HepG2 (cell line): ENCODE measurements around the gene DST. TPM values are rescaled to one million over a fixed set of nuclear protein-coding genes. Genes with fewer than 3 reads are reported as not detected.

Experiments used
- ATAC-seq: fragments of 200-7000 bp; cut with Tn5 transposase; 3 replicates; pipeline ENCODE4 v1.9.1; 2020; ENCODE audit warnings: mild to moderate bottlenecking, moderate library complexity
- BruUV-seq: library from RNA; stranded (reverse); fragments of 400-500 nt; replicated peaks from 2 replicates; lab custom pipeline; 2021; lab: Mats Ljungman, UMichigan
- CTCF ChIA-PET: fragments of 300-600 bp; formaldehyde crosslinking; extraction: SDS; loops from one replicate; lab custom pipeline; 2021; ENCODE audit warnings: low total read pairs, inconsistent platforms, low intra/inter-chr PET ratio; lab: Yijun Ruan, JAX
- POLR2A ChIA-PET: fragments of 350-600 bp; sonication (Branson Sonifier 250); formaldehyde crosslinking; loops from one replicate; lab custom pipeline; 2020; ENCODE audit warnings: antibody characterized with exemption, inconsistent platforms; lab: Yijun Ruan, JAX
- DNase-seq: peaks from one replicate; pipeline ENCODE4 v3.0.0-alpha.2; 2015; ENCODE audit warnings: low spot score
- FAIRE-seq: peaks from 3 replicates; lab custom pipeline; 2011; peaks lifted over from hg19 to GRCh38; lab: Jason Lieb, UNC
- H2AFZ ChIP-seq: one replicate; pipeline ENCODE4 v1.6.1; 2011; ENCODE audit warnings: low read length, inconsistent platforms
- H3K27ac ChIP-seq: fragments of 300-600 bp; 3 replicates; pipeline ENCODE4 v1.8.0; 2011; ENCODE audit warnings: mixed run types, mild to moderate bottlenecking, mixed read lengths, low read length, inconsistent platforms; ENCODE audit not compliant: insufficient read depth; ENCODE audit errors: extremely low read length
- H3K27me3 ChIP-seq, 2 experiments: fragments of 200-600 bp in 1 of 2; 2 replicates in 1 of 2; 3 replicates in 1 of 2; pipeline versions ENCODE4 v1.6.0 to v1.8.0; 2011; ENCODE audit warnings: low read length in 2 of 2, mild to moderate bottlenecking in 2 of 2, moderate library complexity in 2 of 2, inconsistent platforms in 1 of 2; ENCODE audit not compliant: insufficient read depth in 2 of 2, control insufficient read depth in 1 of 2
- H3K36me3 ChIP-seq, 2 experiments: fragments of 200-600 bp in 1 of 2; replicated peaks in 1 of 2; 2 replicates in 1 of 2; 3 replicates in 1 of 2; pipeline versions ENCODE4 v1.5.1 to v1.8.0; 2011; ENCODE audit warnings: low read length in 2 of 2, inconsistent platforms in 1 of 2; ENCODE audit not compliant: insufficient read depth in 2 of 2, control insufficient read depth in 1 of 2
- H3K4me1 ChIP-seq: 2 replicates; pipeline ENCODE4 v1.5.1; 2012; ENCODE audit warnings: low read length, inconsistent platforms; ENCODE audit not compliant: insufficient read depth
- H3K4me2 ChIP-seq: 2 replicates; pipeline ENCODE4 v1.6.0; 2011; ENCODE audit warnings: low read depth, low read length, inconsistent platforms
- H3K4me3 ChIP-seq, 3 experiments: fragments of 200-600 bp in 1 of 3; sonication (generic), shearing (Covaris generic) in 1 of 3; replicated peaks in 1 of 3; 2 replicates each; pipeline ENCODE4 v1.5.1; 2011 to 2016; ENCODE audit warnings: low read length in 3 of 3, inconsistent platforms in 2 of 3, low read depth in 2 of 3, mild to moderate bottlenecking in 2 of 3, control low read depth in 1 of 3, mixed read lengths in 1 of 3; ENCODE audit not compliant: insufficient read depth in 1 of 3
- H3K79me2 ChIP-seq: one replicate; pipeline ENCODE4 v1.6.1; 2011; ENCODE audit warnings: low read length, inconsistent platforms; ENCODE audit not compliant: insufficient read depth
- H3K9ac ChIP-seq: 2 replicates; pipeline ENCODE4 v1.6.0; 2011; ENCODE audit warnings: mild to moderate bottlenecking, low read depth, low read length, inconsistent platforms; ENCODE audit not compliant: insufficient read depth
- H3K9me3 ChIP-seq: 2 replicates; pipeline ENCODE4 v1.5.1; 2012; ENCODE audit warnings: mild to moderate bottlenecking, low read length
- H4K20me1 ChIP-seq: 2 replicates; pipeline ENCODE4 v1.6.0; 2011; ENCODE audit warnings: inconsistent platforms, mild to moderate bottlenecking, low read length, moderate library complexity; ENCODE audit not compliant: insufficient read depth
- CENPX ChIP-seq: sonication (generic); formaldehyde crosslinking; IDR thresholded peaks from 2 replicates; pipeline ENCODE4 v1.9.0; 2021; ENCODE audit warnings: mild to moderate bottlenecking, missing genetic modification reagents, moderate library complexity
- EEA1 ChIP-seq: sonication (generic); formaldehyde crosslinking; IDR thresholded peaks from 2 replicates; pipeline ENCODE4 v1.5.1; 2020; ENCODE audit warnings: mild to moderate bottlenecking, missing genetic modification reagents, borderline replicate concordance
- FOXM1 ChIP-seq: sonication (generic); formaldehyde crosslinking; IDR thresholded peaks from 2 replicates; pipeline ENCODE4 v1.5.0; 2020; ENCODE audit warnings: missing genetic modification reagents
- KDM5A ChIP-seq: fragments of 200-600 bp; sonication (generic); IDR thresholded peaks from 2 replicates; pipeline ENCODE4 v1.7.0; 2018; ENCODE audit warnings: antibody characterized with exemption, mild to moderate bottlenecking, low read length, borderline replicate concordance
- KMT2A ChIP-seq: sonication (generic); formaldehyde crosslinking; IDR thresholded peaks from 2 replicates; pipeline ENCODE4 v1.4.0; 2020; ENCODE audit warnings: missing genetic modification reagents
- MEIS2 ChIP-seq: sonication (generic); formaldehyde crosslinking; IDR thresholded peaks from 2 replicates; pipeline ENCODE4 v1.9.0; 2021; ENCODE audit warnings: mild to moderate bottlenecking, missing genetic modification reagents
- NKX3-1 ChIP-seq: sonication (generic); formaldehyde crosslinking; IDR thresholded peaks from 2 replicates; pipeline ENCODE4 v1.5.0; 2020; ENCODE audit warnings: missing genetic modification reagents
- STAG1 ChIP-seq: sonication (generic); formaldehyde crosslinking; IDR thresholded peaks from 2 replicates; pipeline ENCODE4 v1.4.0; 2020; ENCODE audit warnings: missing genetic modification reagents
- TBL1XR1 ChIP-seq: fragments of 150-350 bp; IDR thresholded peaks from 2 replicates; pipeline ENCODE4 v1.6.1; 2014; ENCODE audit warnings: borderline replicate concordance, low read length; ENCODE audit not compliant: partially characterized antibody
- ZBTB14 ChIP-seq: sonication (generic); formaldehyde crosslinking; IDR thresholded peaks from 2 replicates; pipeline ENCODE4 v1.4.0; 2020; ENCODE audit warnings: missing genetic modification reagents
- ZBTB3 ChIP-seq: sonication (generic); formaldehyde crosslinking; IDR thresholded peaks from 2 replicates; pipeline ENCODE4 v1.4.0; 2020; ENCODE audit warnings: low read depth, mild to moderate bottlenecking, moderate library complexity, missing genetic modification reagents, borderline replicate concordance
- ZEB1 ChIP-seq: IDR thresholded peaks from 2 replicates; pipeline ENCODE4 v1.6.1; 2012; ENCODE audit warnings: mild to moderate bottlenecking, low read depth, inconsistent platforms; ENCODE audit not compliant: insufficient replicate concordance
- ZKSCAN8 ChIP-seq: IDR thresholded peaks from 2 replicates; pipeline ENCODE4 v1.6.1; 2016; ENCODE audit warnings: borderline replicate concordance, missing genetic modification reagents, missing compliant biosample characterization
- ZMAT3 ChIP-seq: sonication (generic); formaldehyde crosslinking; conservative IDR thresholded peaks from 2 replicates; pipeline ENCODE4 v1.7.0; 2021; ENCODE audit warnings: missing genetic modification reagents
- ZNF282 ChIP-seq: fragments of 450-650 bp; IDR thresholded peaks from 2 replicates; pipeline ENCODE4 v1.6.1; 2018; ENCODE audit not compliant: partially characterized antibody
- ZNF354B ChIP-seq: sonication (generic); formaldehyde crosslinking; IDR thresholded peaks from 2 replicates; pipeline ENCODE4 v1.8.0; 2022; ENCODE audit warnings: mild to moderate bottlenecking, missing genetic modification reagents
- in situ Hi-C: cut with HindIII; loops from 2 replicates; pipeline ENCODE4 v1.10.0; 2017; ENCODE audit warnings: low pct_unique_long_range_greater_than_20kb; ENCODE audit not compliant: extremely low pct_ligation_motif_present
- intact Hi-C: fragments of 100-400 bp; cut with micrococcal nuclease; formaldehyde crosslinking; loops from one replicate; pipeline ENCODE4 v1.10.0; 2022; ENCODE audit not compliant: unreplicated experiment
- polyA plus RNA-seq, 8 experiments: library from polyadenylated mRNA; depleted of rRNA in 3 of 8; stranded (reverse) in 7 of 8; unstranded in 1 of 8; fragments of >200 nt; fragmentation: Illumina TruSeq in 4 of 8; extraction: Trizol in 4 of 8; gene quantifications; 2 replicates each; pipeline versions ENCODE4 v1.2.1 to v1.2.3, GENCODE V29; 2011 to 2016; ENCODE audit warnings: low read depth in 4 of 8, missing spikeins in 1 of 8, mixed read lengths in 1 of 8; ENCODE audit not compliant: insufficient read depth in 1 of 8
- total RNA-seq, 5 experiments: library from RNA; depleted of rRNA; stranded (reverse); fragments of >200 nt; fragmentation: Illumina TruSeq; extraction: Trizol; gene quantifications; 2 replicates each; pipeline ENCODE4 v1.2.3, GENCODE V29; 2016; ENCODE audit warnings: low read depth in 1 of 5
- TF ChIP-seq, protein P1 (sequence below): sonication (generic); formaldehyde crosslinking; conservative IDR thresholded peaks from 2 replicates; pipeline ENCODE4 v1.5.0; 2020; ENCODE audit warnings: missing genetic modification reagents

The DST gene
- total and polyA plus RNA-seq, 2 of the 13 experiments (the other 11 are each of a cell fraction or from before 2014, with no cell fraction given): 64.4 to 89.0 TPM

- DNase-seq (no peak), ATAC-seq (no peak), FAIRE-seq (no peak)
- H3K9ac ChIP-seq: no peak overlapping the region
- H3K36me3 ChIP-seq: peaks cover 15 to 59% of the 10 kb centered on the region in 2 experiments
- no peaks in the 10 kb centered on the region for H3K9me3 ChIP-seq
- no peak overlapping the region for H3K27ac ChIP-seq
- no peaks in the 10 kb centered on the region for H4K20me1 ChIP-seq
- H3K27me3 ChIP-seq: no peaks in the 10 kb centered on the region
- in situ Hi-C loops: no loop called here
- no peak overlapping the region for H3K4me2 ChIP-seq
- no peak overlapping the region for H2AFZ ChIP-seq
- 0 out of 2 replicates have a peak, but pooled peaks cover under 1% of the 10 kb centered on the region for H3K4me1 ChIP-seq
- H3K4me3 ChIP-seq: no peak overlapping the region
- no TSS peak for BruUV-seq
- TF ChIP-seq ZBTB3 (no peak), FOXM1 (no peak), ZMAT3 (CRISPR knock-in tag) (no peak), NKX3-1 (no peak), KDM5A (no peak), STAG1 (CRISPR knock-in tag) (no peak), EEA1 (no peak), TBL1XR1 (no peak), ZEB1 (no peak), CENPX (no peak), KMT2A (CRISPR knock-in tag) (no peak), ZKSCAN8 (CRISPR knock-in tag) (no peak), ZBTB14 (CRISPR knock-in tag) (no peak), MEIS2 (CRISPR knock-in tag) (no peak), ZNF282 (no peak), ZNF354B (CRISPR knock-in tag) (no peak)
- TF ChIP-seq, protein P1, sequence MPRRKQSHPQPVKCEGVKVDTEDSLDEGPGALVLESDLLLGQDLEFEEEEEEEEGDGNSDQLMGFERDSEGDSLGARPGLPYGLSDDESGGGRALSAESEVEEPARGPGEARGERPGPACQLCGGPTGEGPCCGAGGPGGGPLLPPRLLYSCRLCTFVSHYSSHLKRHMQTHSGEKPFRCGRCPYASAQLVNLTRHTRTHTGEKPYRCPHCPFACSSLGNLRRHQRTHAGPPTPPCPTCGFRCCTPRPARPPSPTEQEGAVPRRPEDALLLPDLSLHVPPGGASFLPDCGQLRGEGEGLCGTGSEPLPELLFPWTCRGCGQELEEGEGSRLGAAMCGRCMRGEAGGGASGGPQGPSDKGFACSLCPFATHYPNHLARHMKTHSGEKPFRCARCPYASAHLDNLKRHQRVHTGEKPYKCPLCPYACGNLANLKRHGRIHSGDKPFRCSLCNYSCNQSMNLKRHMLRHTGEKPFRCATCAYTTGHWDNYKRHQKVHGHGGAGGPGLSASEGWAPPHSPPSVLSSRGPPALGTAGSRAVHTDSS (CRISPR knock-in tag): no peak
- CTCF ChIA-PET: no interaction called here
- POLR2A ChIA-PET: no interaction called here
- H3K79me2 ChIP-seq: no peaks in the 10 kb centered on the region
- intact Hi-C loops: no loop called here
Observed at GRCh38 chr6:56527934-56528333, 114.8 kb downstream of the DST start.
